Fibroblast of mammary gland (primary cell): ENCODE measurements around the gene CST5.
"Not testable (repeated sequence)": the region's sequence is repeated elsewhere in the genome, so short reads cannot be mapped to it uniquely, and the experiment has no call there.

ENCODE experiments used
- DNase-seq: peaks from one replicate; pipeline ENCODE4 v3.0.0-alpha.2; 2010; ENCODE audit warnings: low read depth
- H3K4me3 ChIP-seq: 2 replicates; pipeline ENCODE4 v1.5.1; 2011; ENCODE audit warnings: low read depth, mild to moderate bottlenecking, low read length, moderate library complexity; ENCODE audit not compliant: control insufficient read depth
- TF ChIP-seq, protein P1 (sequence below): conservative IDR thresholded peaks from 2 replicates; pipeline ENCODE4 v1.5.1; 2011; ENCODE audit warnings: low read depth, low read length, inconsistent platforms; ENCODE audit not compliant: control insufficient read depth, insufficient read depth

Gene CST5

DNA sequence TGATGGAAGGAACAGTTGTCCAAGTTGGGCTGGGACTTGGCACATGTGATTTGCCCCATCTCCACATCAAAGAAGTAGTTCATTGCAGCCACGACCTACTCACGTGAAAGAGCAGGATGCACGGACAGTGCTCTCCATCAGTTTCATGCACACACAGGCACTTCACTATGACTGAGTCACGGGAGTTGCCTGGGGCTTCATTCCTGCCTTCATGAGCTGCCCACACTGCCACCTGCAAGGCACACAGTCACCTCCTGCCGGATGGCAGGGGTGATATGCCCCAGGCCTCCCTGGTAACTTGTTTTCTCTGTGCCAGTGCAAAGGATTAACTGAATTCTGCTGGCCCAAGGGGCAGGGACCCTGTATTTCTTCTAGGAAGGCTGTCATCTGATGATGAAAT lies 22.8 kb downstream of the CST5 start:
- H3K4me3 ChIP-seq: no peak overlapping the region
- TF ChIP-seq, protein P1, sequence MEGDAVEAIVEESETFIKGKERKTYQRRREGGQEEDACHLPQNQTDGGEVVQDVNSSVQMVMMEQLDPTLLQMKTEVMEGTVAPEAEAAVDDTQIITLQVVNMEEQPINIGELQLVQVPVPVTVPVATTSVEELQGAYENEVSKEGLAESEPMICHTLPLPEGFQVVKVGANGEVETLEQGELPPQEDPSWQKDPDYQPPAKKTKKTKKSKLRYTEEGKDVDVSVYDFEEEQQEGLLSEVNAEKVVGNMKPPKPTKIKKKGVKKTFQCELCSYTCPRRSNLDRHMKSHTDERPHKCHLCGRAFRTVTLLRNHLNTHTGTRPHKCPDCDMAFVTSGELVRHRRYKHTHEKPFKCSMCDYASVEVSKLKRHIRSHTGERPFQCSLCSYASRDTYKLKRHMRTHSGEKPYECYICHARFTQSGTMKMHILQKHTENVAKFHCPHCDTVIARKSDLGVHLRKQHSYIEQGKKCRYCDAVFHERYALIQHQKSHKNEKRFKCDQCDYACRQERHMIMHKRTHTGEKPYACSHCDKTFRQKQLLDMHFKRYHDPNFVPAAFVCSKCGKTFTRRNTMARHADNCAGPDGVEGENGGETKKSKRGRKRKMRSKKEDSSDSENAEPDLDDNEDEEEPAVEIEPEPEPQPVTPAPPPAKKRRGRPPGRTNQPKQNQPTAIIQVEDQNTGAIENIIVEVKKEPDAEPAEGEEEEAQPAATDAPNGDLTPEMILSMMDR: no peak
- no peak for DNase-seq

DNA sequence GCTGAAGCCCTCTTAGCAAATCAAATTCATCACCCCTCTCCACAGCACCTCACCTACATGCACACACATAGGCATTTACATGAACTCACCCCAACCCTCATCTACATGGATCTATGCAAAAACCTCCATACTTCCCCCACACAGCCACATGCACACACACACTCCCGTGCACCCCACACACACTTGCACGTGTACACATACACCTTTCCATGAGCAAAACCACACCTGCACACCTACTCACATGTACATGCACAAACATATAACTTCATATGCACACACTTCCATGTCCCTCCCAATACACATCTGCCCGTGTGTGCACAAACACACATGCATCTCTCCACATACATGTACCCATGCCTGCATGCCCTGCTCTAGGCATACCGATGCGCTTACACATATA lies 23.3 kb downstream of the CST5 start:
- no peak for DNase-seq
- H3K4me3 ChIP-seq: no peak overlapping the region
- TF ChIP-seq, protein P1: no peak

DNA sequence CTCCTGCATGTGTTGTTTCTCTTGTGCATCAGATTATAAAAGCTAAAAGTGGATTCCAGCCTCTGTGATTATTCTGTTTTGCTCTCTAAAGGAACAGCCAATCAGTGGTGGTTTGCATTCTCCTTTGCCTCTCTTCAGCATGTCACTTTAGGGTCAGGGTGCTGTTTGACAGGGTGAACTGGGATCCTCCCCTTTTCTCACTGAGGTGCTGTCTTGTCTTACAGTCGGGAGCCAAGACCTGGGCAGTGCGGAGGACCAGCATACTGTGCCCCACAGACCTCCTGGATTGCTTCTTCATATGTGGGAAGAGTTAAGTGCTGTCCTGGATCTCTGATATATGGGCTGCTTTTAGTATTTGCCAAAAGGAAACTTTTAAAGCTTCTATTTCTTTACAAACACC lies 37.9 kb downstream of the CST5 start:
- no peak overlapping the region for H3K4me3 ChIP-seq
- DNase-seq: no peak
- TF ChIP-seq, protein P1: no peak

GRCh38 chr20:23835716-23836115 lies 43.8 kb downstream of the CST5 start:
- H3K4me3 ChIP-seq: no peak overlapping the region
- TF ChIP-seq, protein P1: no peak
- no peak for DNase-seq

- TF ChIP-seq, protein P1: no peak
- no peak overlapping the region for H3K4me3 ChIP-seq
- peak; percentile 33 for DNase-seq
Observed at GRCh38 chr20:23832775-23833513, 46.6 kb downstream of the CST5 start.

GRCh38 chr20:23831961-23832360 lies 47.6 kb downstream of the CST5 start:
- H3K4me3 ChIP-seq: not testable (repeated sequence)
- DNase-seq: peak; percentile 62

- H3K4me3 ChIP-seq: no peak within 1 kb of the TSS
- DNase-seq: peak; percentile 15
- TF ChIP-seq, protein P1: no peak
Observed at GRCh38 chr20:23826541-23827021, 53.0 kb downstream of the CST5 start, which contains the start of gene CST2. TSS of gene CST2 (minus strand) at chr20:23826729. CDS start at chr20:23826660, 69 bp downstream.
